HT-29 (cell line): ENCODE measurements around the gene MYH16. TPM values are rescaled to one million over a fixed set of nuclear protein-coding genes. Genes with fewer than 3 reads are reported as not detected.
"Not testable (repeated sequence)": the region's sequence is repeated elsewhere in the genome, so short reads cannot be mapped to it uniquely, and the experiment has no call there.

Source experiments
- DNase-seq: peaks from one replicate; pipeline ENCODE4 v3.0.0-alpha.2; 2015; ENCODE audit warnings: low spot score
- total RNA-seq: library from RNA; depleted of rRNA; stranded (reverse); fragments of >200 nt; shearing (Covaris generic); gene quantifications from 2 replicates; pipeline ENCODE4 v1.2.3, GENCODE V29; 2014; rRNA removed

Gene MYH16
- total RNA-seq, 1 experiment from 2014 or later: not detected

DNA sequence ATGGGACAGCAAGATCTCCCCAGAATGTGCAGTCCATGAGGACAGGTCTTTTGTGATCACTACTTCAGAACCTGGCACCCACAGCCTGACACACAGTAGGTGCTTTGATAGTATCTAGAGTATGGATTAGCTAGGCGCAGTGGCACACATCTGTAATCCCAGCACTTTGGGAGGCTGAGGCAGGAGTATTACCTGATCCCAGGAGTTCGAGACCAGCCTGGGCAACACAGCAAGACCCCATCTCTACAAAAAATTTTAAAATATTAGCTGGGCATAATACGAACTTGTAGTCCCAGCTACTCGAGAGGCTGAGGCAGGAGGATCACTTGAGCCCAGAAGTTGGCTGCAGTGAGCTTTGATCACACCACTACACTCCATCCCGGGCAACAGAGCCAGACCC is 79.6 kb downstream of the MYH16 start:
- DNase-seq: no peak

DNA sequence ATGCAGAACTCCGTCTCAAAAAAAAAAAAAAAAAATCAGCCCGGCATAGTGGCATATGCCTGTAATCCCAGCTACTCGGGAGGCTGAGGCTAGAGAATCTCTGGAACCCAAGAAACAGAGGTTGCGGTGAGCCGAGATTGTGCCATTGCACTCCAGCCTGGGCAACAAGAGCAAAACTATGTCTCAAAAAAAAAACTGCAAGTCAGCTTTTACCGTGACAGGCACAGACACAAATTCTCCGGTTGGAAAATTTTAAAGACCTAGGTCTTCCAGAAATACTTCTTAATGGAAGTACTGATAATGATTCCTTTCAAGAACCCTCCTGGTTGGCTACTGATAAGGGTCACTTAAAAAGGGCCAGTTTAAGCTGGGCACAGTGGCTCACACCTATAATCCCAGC is 82.5 kb downstream of the MYH16 start:
- no peak for DNase-seq

GRCh38 chr7:99357701-99358490 is 85.3 kb downstream of the MYH16 start:
- DNase-seq: no peak

GRCh38 chr7:99358521-99358920 is 85.9 kb downstream of the MYH16 start:
- DNase-seq: not testable (repeated sequence)

- DNase-seq: no peak
These were observed 87.0 kb downstream of the MYH16 start for GRCh38 chr7:99359465-99360154.

Other genes with a start within 250 kb of the MYH16 start
- gene SMURF1, start 128.7 kb upstream of the MYH16 start, total RNA-seq: 27.5 and 33.5 TPM in 2 replicates
- 0.13 and 0.69 TPM in 2 replicates for gene KPNA7, start 64.7 kb upstream of the MYH16 start, total RNA-seq
- 120 and 151 TPM in 2 replicates for gene ARPC1A, start 53.1 kb downstream of the MYH16 start, total RNA-seq
- 987 and 1,117 TPM in 2 replicates for gene ARPC1B, start 101.9 kb downstream of the MYH16 start, total RNA-seq
- 51.2 and 57.8 TPM in 2 replicates for gene PDAP1, start 135.8 kb downstream of the MYH16 start, total RNA-seq
- gene BUD31, start 136.1 kb downstream of the MYH16 start, total RNA-seq: 120 and 130 TPM in 2 replicates
- gene PTCD1, start 166.0 kb downstream of the MYH16 start, total RNA-seq: 18.2 and 22.3 TPM in 2 replicates
- 101 and 112 TPM in 2 replicates for gene CPSF4, start 166.1 kb downstream of the MYH16 start, total RNA-seq
- gene ATP5MF, start 193.3 kb downstream of the MYH16 start, total RNA-seq: 918 and 1,014 TPM in 2 replicates
- 18.6 and 20.4 TPM in 2 replicates for gene ZNF789, start 200.1 kb downstream of the MYH16 start, total RNA-seq
- 21.0 and 28.5 TPM in 2 replicates for gene ZNF394, start 227.4 kb downstream of the MYH16 start, total RNA-seq
- gene ZKSCAN5, start 231.8 kb downstream of the MYH16 start, total RNA-seq: 8.5 and 9.7 TPM in 2 replicates